K562 (cell line): ENCODE measurements around the gene SIRPB2. TPM values are rescaled to one million over a fixed set of nuclear protein-coding genes. Genes with fewer than 3 reads are reported as not detected.

ENCODE experiments used
- ADNP ChIP-seq: fragments of 200-800 bp; sonication (Bioruptor generic); IDR thresholded peaks from 2 replicates; pipeline ENCODE4 v1.6.1; 2016; ENCODE audit warnings: missing genetic modification characterization, missing compliant biosample characterization
- BRF1 ChIP-seq: IDR thresholded peaks from 3 replicates; pipeline ENCODE4 v1.6.1; 2011; ENCODE audit warnings: borderline replicate concordance, mild to moderate bottlenecking; ENCODE audit not compliant: insufficient read length; ENCODE audit errors: extremely low read depth
- CHD7 ChIP-seq: fragments of 200-600 bp; sonication (generic); IDR thresholded peaks from one replicate; pipeline ENCODE4 v1.6.1; 2012; ENCODE audit warnings: mild to moderate bottlenecking, low read depth, low read length, inconsistent platforms
- E4F1 ChIP-seq: fragments of 250-450 bp; sonication (Bioruptor Pico); IDR thresholded peaks from 2 replicates; pipeline ENCODE4 v1.5.0; 2021; ENCODE audit warnings: mild to moderate bottlenecking, borderline replicate concordance
- GTF2A2 ChIP-seq: IDR thresholded peaks from 2 replicates; pipeline ENCODE4 v1.6.1; 2016; ENCODE audit warnings: mild to moderate bottlenecking, missing genetic modification characterization, missing compliant biosample characterization
- HLTF ChIP-seq: fragments of 450-650 bp; IDR thresholded peaks from 2 replicates; pipeline ENCODE4 v1.6.1; 2016
- KAT7 ChIP-seq: sonication (generic); formaldehyde crosslinking; IDR thresholded peaks from 2 replicates; pipeline ENCODE4 v1.8.0; 2022; ENCODE audit warnings: missing genetic modification reagents, mild to moderate bottlenecking, borderline replicate concordance
- NBN ChIP-seq: fragments of 450-650 bp; IDR thresholded peaks from 2 replicates; pipeline ENCODE4 v1.6.1; 2016; ENCODE audit warnings: low read depth, mild to moderate bottlenecking
- RUNX1 ChIP-seq: sonication (generic); IDR thresholded peaks from 2 replicates; pipeline ENCODE4 v1.6.1; 2016; ENCODE audit warnings: antibody characterized with exemption, low read depth
- ZC3H11A ChIP-seq: IDR thresholded peaks from 2 replicates; pipeline ENCODE4 v1.6.1; 2012; ENCODE audit warnings: low read depth, low read length, improper control_type of control experiment
- ZNF75A ChIP-seq: fragments of 450-650 bp; formaldehyde crosslinking; IDR thresholded peaks from 2 replicates; pipeline ENCODE4 v1.4.0; 2020; ENCODE audit warnings: mild to moderate bottlenecking
- polyA plus RNA-seq, 8 experiments: library from polyadenylated mRNA; depleted of rRNA in 4 of 8; stranded (reverse) in 5 of 8; unstranded in 3 of 8; fragments of >200 nt; fragmentation: Nextera tagmentation in 2 of 8; fragmentation: Illumina TruSeq in 1 of 8; extraction: Ambion mirVana in 2 of 8; extraction: Trizol in 1 of 8; gene quantifications; 2 replicates each; pipeline versions ENCODE4 v1.2.1 to v1.2.3, GENCODE V29; 2011 to 2014; ENCODE audit warnings: inconsistent platforms in 1 of 8, missing spikeins in 1 of 8
- total RNA-seq, 7 experiments: library from RNA; depleted of rRNA in 6 of 7; stranded (reverse); fragments of >200 nt in 6 of 7; fragmentation: Illumina TruSeq in 2 of 7; extraction: Trizol in 2 of 7; gene quantifications; 2 replicates each; pipeline versions ENCODE4 v1.2.1 to v1.2.3, GENCODE V29; 2011 to 2021; ENCODE audit warnings: low replicate concordance in 1 of 7
- TF ChIP-seq, protein P1 (sequence below): fragments of 250-450 bp; sonication (Bioruptor Pico); IDR thresholded peaks from 2 replicates; pipeline ENCODE4 v1.5.1; 2021; ENCODE audit warnings: mild to moderate bottlenecking

Gene SIRPB2
- total and polyA plus RNA-seq, 9 of the 15 experiments (the other 6 are each of a cell fraction or from before 2014, with no cell fraction given): 0.07 TPM; not detected in 7

DNA sequence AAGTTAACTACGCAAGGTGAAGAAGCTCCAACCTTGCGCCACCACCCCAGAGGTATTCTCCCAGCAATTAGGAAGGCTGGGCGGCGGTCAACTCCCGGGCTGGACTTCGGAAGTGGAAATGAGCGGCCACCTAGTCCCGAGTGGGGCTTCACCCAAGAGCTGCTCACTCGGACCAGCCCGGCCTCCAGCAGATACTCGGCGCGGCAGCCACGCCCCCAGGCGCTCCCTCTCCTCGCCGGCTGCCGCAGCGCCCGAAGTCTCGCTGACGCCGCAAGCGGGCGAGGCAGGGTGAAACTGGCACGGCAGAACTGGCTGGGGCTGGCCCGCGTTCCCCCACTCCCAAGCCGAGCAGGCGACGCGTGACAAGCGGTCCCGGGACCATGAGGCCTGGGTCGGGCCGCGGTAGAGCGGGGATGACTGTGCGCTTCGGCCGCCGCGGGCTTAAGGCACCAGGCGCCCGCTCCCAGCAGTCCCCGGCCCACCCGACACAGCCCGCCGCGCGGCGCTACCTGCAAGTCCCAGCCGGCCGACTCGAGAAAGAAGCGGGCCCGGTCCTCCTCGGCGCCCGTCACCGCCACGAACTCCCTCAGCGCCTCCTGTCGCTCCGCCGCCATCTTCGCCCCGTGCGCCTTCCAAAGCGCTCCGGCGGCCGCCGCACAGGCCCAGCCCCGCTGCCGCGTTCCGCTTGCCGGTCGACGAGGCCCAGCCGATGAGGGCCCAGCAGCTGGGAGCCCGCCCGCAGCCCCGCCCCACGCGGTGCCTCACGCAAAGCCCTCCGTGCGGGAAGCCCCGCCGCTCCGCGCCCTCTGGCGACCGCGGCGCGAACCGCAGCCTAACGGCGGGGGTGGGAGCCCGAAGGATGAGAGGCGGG, 24.8 kb downstream of the SIRPB2 start, which contains the start of gene NSFL1C (continued):
- no peak for TF ChIP-seq E4F1
- TF ChIP-seq ADNP (tag): no peak
- TF ChIP-seq GTF2A2 (tag): peak; percentile 61; the same call in 1 of the 2 replicates
- TF ChIP-seq CHD7: no peak
- no peak for TF ChIP-seq ZC3H11A
- peak; percentile 97; the same call in 1 of the 2 replicates for TF ChIP-seq KAT7 (CRISPR knock-in tag)
- TF ChIP-seq BRF1: no peak
- TF ChIP-seq HLTF: no peak
- TF ChIP-seq, protein P1, sequence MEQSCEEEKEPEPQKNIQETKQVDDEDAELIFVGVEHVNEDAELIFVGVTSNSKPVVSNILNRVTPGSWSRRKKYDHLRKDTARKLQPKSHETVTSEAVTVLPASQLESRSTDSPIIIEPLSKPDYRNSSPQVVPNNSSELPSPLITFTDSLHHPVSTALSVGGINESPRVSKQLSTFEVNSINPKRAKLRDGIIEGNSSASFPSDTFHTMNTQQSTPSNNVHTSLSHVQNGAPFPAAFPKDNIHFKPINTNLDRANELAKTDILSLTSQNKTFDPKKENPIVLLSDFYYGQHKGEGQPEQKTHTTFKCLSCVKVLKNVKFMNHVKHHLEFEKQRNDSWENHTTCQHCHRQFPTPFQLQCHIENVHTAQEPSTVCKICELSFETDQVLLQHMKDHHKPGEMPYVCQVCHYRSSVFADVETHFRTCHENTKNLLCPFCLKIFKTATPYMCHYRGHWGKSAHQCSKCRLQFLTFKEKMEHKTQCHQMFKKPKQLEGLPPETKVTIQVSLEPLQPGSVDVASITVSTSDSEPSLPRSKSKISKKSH: no peak
- TF ChIP-seq NBN: no peak
- TF ChIP-seq ZNF75A (CRISPR knock-in tag): no peak
- TF ChIP-seq RUNX1: no peak
